ENCODE results near the gene CAPS.

- TF ChIP-seq CTCF (IDR thresholded peaks at IDR 0.05) (no peak), EP300 (IDR thresholded peaks at IDR 0.05) (no peak), POLR2A (IDR thresholded peaks at IDR 0.05) (no peak)
Observed at GRCh38 chr19:5903056-5903623, 10.9 kb upstream of the CAPS start.

All from tibial nerve (tissue), 4 donors.